Neural cell (in vitro differentiated cells): ENCODE data around the gene PUSL1. TPM values are rescaled to one million over a fixed set of nuclear protein-coding genes. Genes with fewer than 3 reads are reported as not detected.

Experiments used
- H2AFZ ChIP-seq: fragments of 200-600, 300-800 bp; sonication (generic), shearing (Covaris generic); 2 replicates; pipeline ENCODE4 v1.6.0; 2014; ENCODE audit warnings: low read depth, mild to moderate bottlenecking, antibody characterized with exemption, low read length, moderate library complexity
- H3F3A ChIP-seq: fragments of 200-600 bp; shearing (Covaris generic); 2 replicates; pipeline ENCODE4 v1.6.1; 2016; ENCODE audit warnings: mild to moderate bottlenecking, moderate library complexity, mixed read lengths, antibody characterized with exemption, low read length; ENCODE audit not compliant: insufficient read depth, poor library complexity, severe bottlenecking
- H3K27ac ChIP-seq: fragments of 200-600, 300-800 bp; sonication (generic), shearing (Covaris generic); 2 replicates; pipeline ENCODE4 v1.5.1; 2014; ENCODE audit warnings: mild to moderate bottlenecking, low read length, moderate library complexity
- H3K27me3 ChIP-seq: fragments of 300-800, 200-600 bp; sonication (generic), shearing (Covaris generic); 2 replicates; pipeline ENCODE4 v1.6.0; 2014; ENCODE audit warnings: mild to moderate bottlenecking, low read depth, low read length, moderate library complexity; ENCODE audit not compliant: insufficient read depth
- H3K36me3 ChIP-seq: fragments of 300-800, 200-600 bp; sonication (generic), shearing (Covaris generic); 2 replicates; pipeline ENCODE4 v1.5.1; 2014; ENCODE audit warnings: mild to moderate bottlenecking, antibody characterized with exemption, low read length, moderate library complexity; ENCODE audit not compliant: insufficient read depth
- H3K4me2 ChIP-seq: fragments of 300-800, 200-600 bp; sonication (generic), shearing (Covaris generic); 2 replicates; pipeline ENCODE4 v1.6.0; 2014; ENCODE audit warnings: mild to moderate bottlenecking, low read length
- H3K4me3 ChIP-seq: fragments of 300-800, 200-600 bp; sonication (generic), shearing (Covaris generic); 2 replicates; pipeline ENCODE4 v1.5.1; 2014; ENCODE audit warnings: mild to moderate bottlenecking, low read length, moderate library complexity
- H3K79me2 ChIP-seq: fragments of 200-600 bp; shearing (Covaris generic); replicated peaks from 2 replicates; pipeline ENCODE4 v1.6.0; 2014; ENCODE audit warnings: mild to moderate bottlenecking, low read length, moderate library complexity; ENCODE audit not compliant: insufficient read depth
- H3K9ac ChIP-seq: fragments of 300-800, 200-600 bp; sonication (generic), shearing (Covaris generic); 2 replicates; pipeline ENCODE4 v1.6.1; 2016; ENCODE audit warnings: mild to moderate bottlenecking, low read length, mixed read lengths
- H3K9me2 ChIP-seq: fragments of 200-600 bp; shearing (Covaris generic); 2 replicates; pipeline ENCODE4 v1.6.1; 2016; ENCODE audit warnings: mild to moderate bottlenecking, low read length, mixed read lengths; ENCODE audit not compliant: insufficient read depth
- H3K9me3 ChIP-seq: fragments of 200-600, 300-800 bp; sonication (generic), shearing (Covaris generic); 2 replicates; pipeline ENCODE4 v1.6.1; 2016; ENCODE audit warnings: mild to moderate bottlenecking, mixed run types, low read length, moderate library complexity, mixed read lengths
- H4K20me1 ChIP-seq: fragments of 200-600 bp; shearing (Covaris generic); 2 replicates; pipeline ENCODE4 v1.6.1; 2016; ENCODE audit warnings: mild to moderate bottlenecking, mixed run types; ENCODE audit not compliant: insufficient read depth
- CTCF ChIP-seq: fragments of 450-650 bp; IDR thresholded peaks from 2 replicates; pipeline ENCODE4 v1.5.1; 2014; ENCODE audit warnings: antibody characterized with exemption, mild to moderate bottlenecking, moderate library complexity; ENCODE audit not compliant: poor library complexity, severe bottlenecking
- EP300 ChIP-seq: fragments of 450-650 bp; conservative IDR thresholded peaks from 2 replicates; pipeline ENCODE4 v1.6.1; 2014; ENCODE audit warnings: antibody characterized with exemption, mild to moderate bottlenecking, moderate library complexity; ENCODE audit not compliant: poor library complexity, severe bottlenecking
- EZH2 ChIP-seq: fragments of 200-600, 300-800 bp; shearing (Covaris generic), sonication (generic); IDR thresholded peaks from 2 replicates; pipeline ENCODE4 v1.6.1; 2014; ENCODE audit warnings: antibody characterized with exemption, low read length, borderline replicate concordance, mild to moderate bottlenecking; ENCODE audit not compliant: insufficient read depth, poor library complexity, severe bottlenecking
- MXI1 ChIP-seq: fragments of 450-650 bp; conservative IDR thresholded peaks from 2 replicates; pipeline ENCODE4 v1.6.1; 2014; ENCODE audit warnings: antibody characterized with exemption, mild to moderate bottlenecking; ENCODE audit not compliant: poor library complexity, severe bottlenecking
- POLR2AphosphoS5 ChIP-seq: IDR thresholded peaks from 2 replicates; pipeline ENCODE4 v1.6.1; 2012
- RAD21 ChIP-seq: fragments of 450-650 bp; conservative IDR thresholded peaks from 2 replicates; pipeline ENCODE4 v1.6.1; 2014; ENCODE audit warnings: antibody characterized with exemption, mild to moderate bottlenecking, moderate library complexity
- REST ChIP-seq: IDR thresholded peaks from 2 replicates; pipeline ENCODE4 v1.6.1; 2012; ENCODE audit warnings: borderline replicate concordance
- SMC3 ChIP-seq: fragments of 450-650 bp; conservative IDR thresholded peaks from 2 replicates; pipeline ENCODE4 v1.6.1; 2014; ENCODE audit warnings: antibody characterized with exemption, mild to moderate bottlenecking, moderate library complexity; ENCODE audit not compliant: poor library complexity
- TAF1 ChIP-seq: IDR thresholded peaks from 2 replicates; pipeline ENCODE4 v1.6.1; 2012; ENCODE audit warnings: low read depth
- polyA plus RNA-seq: library from polyadenylated mRNA; depleted of rRNA; stranded (reverse); fragments of >200 nt; gene quantifications from 2 replicates; pipeline ENCODE4 v1.2.3, GENCODE V29; 2014

PUSL1 gene
- polyA plus RNA-seq, 1 donor from 2014 or later = 25.0 TPM

- Histone ChIP-seq H3K9me2 (no peaks in the 10 kb centered on the region), H3K4me3 (no peak overlapping the region), H3K9ac (no peak overlapping the region), H3K79me2 (peaks cover 7% of the 10 kb centered on the region), H3K4me2 (no peak overlapping the region), H3K9me3 (no peaks in the 10 kb centered on the region), H3K27me3 (no peaks in the 10 kb centered on the region), H2AFZ (no peak overlapping the region), H4K20me1 (peaks cover 16% of the 10 kb centered on the region), H3K36me3 (no peaks in the 10 kb centered on the region), H3F3A (no peaks in the 10 kb centered on the region), H3K27ac (no peak overlapping the region)
- no peak for TF ChIP-seq TAF1
- no peak for TF ChIP-seq POLR2AphosphoS5
- TF ChIP-seq EP300 = no peak
- TF ChIP-seq MXI1 = no peak
- no peak for TF ChIP-seq REST
- no peak for TF ChIP-seq RAD21
- TF ChIP-seq SMC3 = no peak
These were observed 9.0 kb downstream of the PUSL1 start for GRCh38 chr1:1317420-1317819.

GRCh38 chr1:1318131-1318652, 9.8 kb downstream of the PUSL1 start:
- Histone ChIP-seq H3K9ac (no peak overlapping the region), H3K27ac (no peak overlapping the region), H3K9me2 (no peaks in the 10 kb centered on the region), H3K79me2 (peaks cover 13% of the 10 kb centered on the region), H3K27me3 (no peaks in the 10 kb centered on the region), H3K36me3 (no peaks in the 10 kb centered on the region), H2AFZ (no peak overlapping the region), H3K4me3 (no peak overlapping the region), H3K9me3 (no peaks in the 10 kb centered on the region), H4K20me1 (peaks cover 16% of the 10 kb centered on the region), H3K4me2 (no peak overlapping the region), H3F3A (no peaks in the 10 kb centered on the region)
- TF ChIP-seq POLR2AphosphoS5 = no peak
- TF ChIP-seq RAD21 = no peak
- TF ChIP-seq CTCF = no peak
- TF ChIP-seq EZH2 = no peak
- TF ChIP-seq TAF1 = no peak
- TF ChIP-seq EP300 = no peak
- TF ChIP-seq MXI1 = no peak
- TF ChIP-seq REST = no peak
- no peak for TF ChIP-seq SMC3
